Measurements from ENCODE around the gene TINAGL1. TPM values are rescaled to one million over a fixed set of nuclear protein-coding genes. Genes with fewer than 3 reads are reported as not detected.

TINAGL1 gene
- total RNA-seq, 6 experiments from 2014 or later, result 10.1 to 40.4 (median 30.2) TPM

- DNase-seq (peak in 2 of 3 donors; percentile 55 to 58), ATAC-seq (peak in 3 of 4 donors; percentile 2 to 43 (median 25))
- no peak for TF ChIP-seq POLR2A (IDR thresholded peaks at IDR 0.05)
- TF ChIP-seq, protein P1, sequence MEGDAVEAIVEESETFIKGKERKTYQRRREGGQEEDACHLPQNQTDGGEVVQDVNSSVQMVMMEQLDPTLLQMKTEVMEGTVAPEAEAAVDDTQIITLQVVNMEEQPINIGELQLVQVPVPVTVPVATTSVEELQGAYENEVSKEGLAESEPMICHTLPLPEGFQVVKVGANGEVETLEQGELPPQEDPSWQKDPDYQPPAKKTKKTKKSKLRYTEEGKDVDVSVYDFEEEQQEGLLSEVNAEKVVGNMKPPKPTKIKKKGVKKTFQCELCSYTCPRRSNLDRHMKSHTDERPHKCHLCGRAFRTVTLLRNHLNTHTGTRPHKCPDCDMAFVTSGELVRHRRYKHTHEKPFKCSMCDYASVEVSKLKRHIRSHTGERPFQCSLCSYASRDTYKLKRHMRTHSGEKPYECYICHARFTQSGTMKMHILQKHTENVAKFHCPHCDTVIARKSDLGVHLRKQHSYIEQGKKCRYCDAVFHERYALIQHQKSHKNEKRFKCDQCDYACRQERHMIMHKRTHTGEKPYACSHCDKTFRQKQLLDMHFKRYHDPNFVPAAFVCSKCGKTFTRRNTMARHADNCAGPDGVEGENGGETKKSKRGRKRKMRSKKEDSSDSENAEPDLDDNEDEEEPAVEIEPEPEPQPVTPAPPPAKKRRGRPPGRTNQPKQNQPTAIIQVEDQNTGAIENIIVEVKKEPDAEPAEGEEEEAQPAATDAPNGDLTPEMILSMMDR (IDR thresholded peaks at IDR 0.05), result no peak
- Histone ChIP-seq H3K4me3 (no peak overlapping the region), H3K36me3 (no peaks in the 10 kb centered on the region), H3K27ac (peak overlapping the region in 1 of 3 donors; percentile 5), H3K9me3 (no peaks in the 10 kb centered on the region), H3K27me3 (no peaks in the 10 kb centered on the region), H3K4me1 (peaks cover 0 to 16% (median 8%) of the 10 kb centered on the region in 4 donors)
- intact Hi-C loops (cut with DNase I), result loop anchor here (10.0 kb wide), 2 partner anchors 124 to 154 kb away; no protein-coding TSS in a partner anchor
- 39% methylated on average over 7 of the region's 12 CpGs for WGBS (ENCODE audit: insufficient coverage, low coverage, low lambda C conversion rate, missing lambda C conversion rate)
These were observed 27.8 kb upstream of the TINAGL1 start for GRCh38 chr1:31548534-31548906.

DNA sequence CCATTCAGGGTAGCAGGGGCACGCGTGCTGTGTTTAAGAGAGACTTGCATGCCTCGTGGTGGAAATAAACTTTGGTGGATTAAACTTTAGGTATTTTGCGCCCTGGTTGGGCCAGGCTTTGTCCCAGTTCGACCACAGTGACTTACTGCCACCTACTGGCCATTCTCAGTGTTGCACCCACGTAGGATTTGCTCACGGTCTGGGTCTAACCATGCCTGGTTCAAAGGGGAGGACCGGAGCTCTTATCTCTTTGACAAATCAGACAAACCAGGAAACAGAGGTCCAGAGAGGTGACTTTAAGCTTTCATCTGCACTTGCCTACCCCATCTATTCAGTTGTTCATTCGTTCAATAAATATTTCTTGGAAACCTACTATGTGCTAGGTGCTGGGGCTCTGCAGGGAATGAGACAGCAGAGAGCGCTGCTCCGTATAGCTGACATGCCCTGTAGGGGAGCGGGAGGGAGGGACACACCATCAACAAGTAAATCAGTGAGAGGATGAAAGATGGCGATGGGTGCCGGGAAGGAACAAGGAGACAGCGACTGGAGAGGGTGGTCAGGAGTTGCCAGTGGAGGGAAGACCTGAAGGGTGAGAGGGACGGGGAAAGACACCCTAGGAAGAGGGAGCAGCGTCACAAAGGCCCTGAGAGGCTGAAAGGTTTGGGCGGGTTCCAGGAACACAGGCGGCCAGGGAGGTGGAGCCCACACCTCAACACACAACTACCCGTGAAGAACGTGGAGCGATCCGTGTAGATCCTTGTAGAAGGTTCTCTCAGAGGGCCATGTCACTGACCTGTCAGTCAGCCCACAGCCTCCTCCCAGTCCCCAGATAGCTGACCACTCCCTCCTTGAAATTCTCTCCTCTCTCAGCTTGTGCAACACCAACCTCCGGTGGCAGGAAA is 27.2 kb upstream of the TINAGL1 start:
- H3K4me3 ChIP-seq, result peak overlapping the region in 1 of 3 donors; percentile 32
- no peaks in the 10 kb centered on the region for H3K9me3 ChIP-seq
- TF ChIP-seq, protein P1 (IDR thresholded peaks at IDR 0.05), result peak; percentile 96 to 99 (median 97)
- TF ChIP-seq POLR2A (IDR thresholded peaks at IDR 0.05), result no peak
- ATAC-seq (peak; percentile 91 to 98 (median 96)), DNase-seq (peak; percentile 78 to 86 (median 78))
- intact Hi-C loops (cut with DNase I), result loop anchor here (10.0 kb wide), 2 partner anchors 124 to 154 kb away; no protein-coding TSS in a partner anchor
- H3K36me3 ChIP-seq, result no peaks in the 10 kb centered on the region
- WGBS (ENCODE audit: insufficient coverage, low coverage, low lambda C conversion rate, missing lambda C conversion rate), result 7% methylated on average over 20 of the region's 24 CpGs
- no peaks in the 10 kb centered on the region for H3K27me3 ChIP-seq
- peaks cover 0 to 16% (median 8%) of the 10 kb centered on the region in 4 donors for H3K4me1 ChIP-seq
- H3K27ac ChIP-seq, result peak overlapping the region; percentile 29 to 65 (median 43)

- H3K27me3 ChIP-seq, result no peaks in the 10 kb centered on the region
- TF ChIP-seq POLR2A (IDR thresholded peaks at IDR 0.05), result no peak
- TF ChIP-seq, protein P1 (IDR thresholded peaks at IDR 0.05), result no peak
- peak overlapping the region; percentile 29 to 65 (median 43) for H3K27ac ChIP-seq
- DNase-seq, result no peak
- WGBS (ENCODE audit: insufficient coverage, low coverage, low lambda C conversion rate, missing lambda C conversion rate), result 41% methylated on average over 7 of the region's 7 CpGs
- intact Hi-C loops (cut with DNase I), result loop anchor here (10.0 kb wide), 2 partner anchors 125 to 155 kb away; no protein-coding TSS in a partner anchor
- no peaks in the 10 kb centered on the region for H3K36me3 ChIP-seq
- peak; percentile 58 to 64 (median 62) for ATAC-seq
- H3K4me1 ChIP-seq, result peaks cover 0 to 16% (median 8%) of the 10 kb centered on the region in 4 donors
- H3K4me3 ChIP-seq, result no peak overlapping the region
- no peaks in the 10 kb centered on the region for H3K9me3 ChIP-seq
These were observed 26.3 kb upstream of the TINAGL1 start for GRCh38 chr1:31549809-31550620.

DNA sequence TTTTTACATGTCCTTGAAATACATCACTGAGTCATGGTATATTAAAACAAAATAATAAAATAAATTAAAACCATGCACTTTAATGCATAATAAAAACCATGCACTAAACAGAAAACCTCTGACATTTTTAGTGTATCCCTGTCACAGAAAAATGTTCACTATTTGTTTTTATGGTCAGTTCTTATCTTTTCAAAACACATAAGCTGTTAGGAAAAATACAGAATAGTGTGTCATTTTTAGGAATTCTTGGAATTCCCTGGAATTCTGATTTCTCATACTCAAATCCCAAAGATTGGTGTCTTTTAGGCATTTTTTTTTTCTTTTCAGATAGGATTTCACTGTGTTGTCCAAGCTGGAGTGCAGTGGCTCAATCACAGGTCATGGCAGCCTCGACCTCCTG is 25.1 kb upstream of the TINAGL1 start:
- no peaks in the 10 kb centered on the region for H3K9me3 ChIP-seq
- TF ChIP-seq, protein P1 (IDR thresholded peaks at IDR 0.05), result no peak
- TF ChIP-seq POLR2A (IDR thresholded peaks at IDR 0.05), result no peak
- H3K27ac ChIP-seq, result no peak overlapping the region
- no peaks in the 10 kb centered on the region for H3K27me3 ChIP-seq
- peaks cover 0 to 16% (median 8%) of the 10 kb centered on the region in 4 donors for H3K4me1 ChIP-seq
- no peaks in the 10 kb centered on the region for H3K36me3 ChIP-seq
- ATAC-seq (no peak), DNase-seq (no peak)
- intact Hi-C loops (cut with DNase I), result no loop called here
- WGBS (ENCODE audit: insufficient coverage, low coverage, low lambda C conversion rate, missing lambda C conversion rate), result 100% methylated on average over 1 of the region's 1 CpG
- no peak overlapping the region for H3K4me3 ChIP-seq

All from right lobe of liver (tissue), 6 donors.